ENCODE data around the gene RIIAD1.

Gene RIIAD1

DNA sequence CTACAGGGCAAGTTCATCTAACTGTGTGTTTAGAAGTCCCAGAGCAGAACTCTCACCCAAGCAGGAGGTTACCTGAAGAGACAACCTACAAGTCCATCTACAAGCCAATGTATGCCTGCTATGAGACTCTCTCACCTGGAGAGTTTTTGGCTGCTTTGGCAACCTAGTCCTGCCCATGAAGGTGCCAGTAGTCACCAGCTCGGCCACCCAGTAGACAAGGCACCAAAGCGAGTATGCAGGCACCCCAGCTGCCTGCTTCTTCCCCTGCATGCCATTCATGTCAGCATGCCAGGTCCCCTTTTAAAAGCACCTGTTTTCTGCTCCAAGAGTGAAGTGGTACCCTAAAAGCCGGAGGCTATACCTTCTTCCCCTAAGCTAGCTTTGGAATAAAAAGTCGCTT lies 20.2 kb downstream of the RIIAD1 start:
- ChIA-PET CTCF (no interaction called here), POLR2A (no interaction called here)

DNA sequence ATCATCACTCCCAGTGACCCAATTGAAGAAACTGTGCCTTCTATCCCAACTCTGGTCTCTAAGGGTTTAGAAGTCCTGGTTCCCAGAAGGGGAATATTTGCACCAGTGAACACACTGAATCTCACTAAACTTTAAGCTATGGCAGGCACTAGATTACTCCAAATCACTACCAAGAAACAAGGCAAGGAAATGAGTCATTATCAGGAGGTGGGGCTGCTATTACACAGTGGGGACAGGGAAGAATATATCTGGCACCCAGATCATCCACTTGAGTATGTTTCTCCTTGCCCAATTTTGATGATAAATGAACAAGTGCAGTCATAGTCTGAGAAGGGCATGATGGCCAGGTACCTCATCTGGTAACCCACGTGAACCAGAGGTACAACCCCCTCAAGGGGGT lies 35.0 kb downstream of the RIIAD1 start:
- Histone ChIP-seq H3K4me1 (ENCODE audit: control insufficient read depth, insufficient read depth, low read length) (no peaks in the 10 kb centered on the region), H3K36me3 (ENCODE audit: control insufficient read depth in 2 of 2, insufficient read depth in 1 of 2, low read length in 2 of 2) (peaks cover 16 to 64% of the 10 kb centered on the region in 2 experiments; a peak in 2 of 3 replicates), H3K4me3 (ENCODE audit: low read depth, low read length) (no peak overlapping the region), H3K9me3 (ENCODE audit: control insufficient read depth, insufficient read depth, low read depth, low read length) (no peaks in the 10 kb centered on the region), H3K27ac (ENCODE audit: extremely low read depth, low read depth, low read length) (no peak overlapping the region)
- CTCF ChIA-PET = interaction anchor here (0.6 to 1.4 kb wide), 2 partner anchors 81 to 162 kb away, joined by 3 read pairs; no protein-coding TSS in a partner anchor
- POLR2A ChIA-PET = no interaction called here
- no peak for TF ChIP-seq YY2 (tag by site-specific recombination; IDR thresholded peaks at IDR 0.05)
- TF ChIP-seq, protein P1, sequence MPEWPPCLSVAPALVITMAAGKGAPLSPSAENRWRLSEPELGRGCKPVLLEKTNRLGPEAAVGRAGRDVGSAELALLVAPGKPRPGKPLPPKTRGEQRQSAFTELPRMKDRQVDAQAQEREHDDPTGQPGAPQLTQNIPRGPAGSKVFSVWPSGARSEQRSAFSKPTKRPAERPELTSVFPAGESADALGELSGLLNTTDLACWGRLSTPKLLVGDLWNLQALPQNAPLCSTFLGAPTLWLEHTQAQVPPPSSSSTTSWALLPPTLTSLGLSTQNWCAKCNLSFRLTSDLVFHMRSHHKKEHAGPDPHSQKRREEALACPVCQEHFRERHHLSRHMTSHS (tag by site-specific recombination; IDR thresholded peaks at IDR 0.05) = no peak
- no peak for TF ChIP-seq ZNF596 (tag by site-specific recombination; IDR thresholded peaks at IDR 0.05)
- TF ChIP-seq ZNF677 (tag by site-specific recombination; IDR thresholded peaks at IDR 0.05) = no peak
- TF ChIP-seq ZBTB20 (tag by site-specific recombination; IDR thresholded peaks at IDR 0.05) = no peak
- TF ChIP-seq, protein P2, sequence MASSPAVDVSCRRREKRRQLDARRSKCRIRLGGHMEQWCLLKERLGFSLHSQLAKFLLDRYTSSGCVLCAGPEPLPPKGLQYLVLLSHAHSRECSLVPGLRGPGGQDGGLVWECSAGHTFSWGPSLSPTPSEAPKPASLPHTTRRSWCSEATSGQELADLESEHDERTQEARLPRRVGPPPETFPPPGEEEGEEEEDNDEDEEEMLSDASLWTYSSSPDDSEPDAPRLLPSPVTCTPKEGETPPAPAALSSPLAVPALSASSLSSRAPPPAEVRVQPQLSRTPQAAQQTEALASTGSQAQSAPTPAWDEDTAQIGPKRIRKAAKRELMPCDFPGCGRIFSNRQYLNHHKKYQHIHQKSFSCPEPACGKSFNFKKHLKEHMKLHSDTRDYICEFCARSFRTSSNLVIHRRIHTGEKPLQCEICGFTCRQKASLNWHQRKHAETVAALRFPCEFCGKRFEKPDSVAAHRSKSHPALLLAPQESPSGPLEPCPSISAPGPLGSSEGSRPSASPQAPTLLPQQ (tag by site-specific recombination; IDR thresholded peaks at IDR 0.05) = no peak
- TF ChIP-seq ZNF629 (tag by site-specific recombination; IDR thresholded peaks at IDR 0.05) = no peak

More for the DNA sequence above, 20.2 kb downstream of the RIIAD1 start:
- no peaks in the 10 kb centered on the region for H3K4me1 ChIP-seq (ENCODE audit: control insufficient read depth, insufficient read depth, low read length)
- no peaks in the 10 kb centered on the region for H3K36me3 ChIP-seq (ENCODE audit: control insufficient read depth in 2 of 2, insufficient read depth in 1 of 2, low read length in 2 of 2)
- no peak overlapping the region for H3K27ac ChIP-seq (ENCODE audit: extremely low read depth, low read depth, low read length)
- H3K9me3 ChIP-seq (ENCODE audit: control insufficient read depth, insufficient read depth, low read depth, low read length) = no peaks in the 10 kb centered on the region
- H3K4me3 ChIP-seq (ENCODE audit: low read depth, low read length) = no peak overlapping the region
- TF ChIP-seq, protein P3, sequence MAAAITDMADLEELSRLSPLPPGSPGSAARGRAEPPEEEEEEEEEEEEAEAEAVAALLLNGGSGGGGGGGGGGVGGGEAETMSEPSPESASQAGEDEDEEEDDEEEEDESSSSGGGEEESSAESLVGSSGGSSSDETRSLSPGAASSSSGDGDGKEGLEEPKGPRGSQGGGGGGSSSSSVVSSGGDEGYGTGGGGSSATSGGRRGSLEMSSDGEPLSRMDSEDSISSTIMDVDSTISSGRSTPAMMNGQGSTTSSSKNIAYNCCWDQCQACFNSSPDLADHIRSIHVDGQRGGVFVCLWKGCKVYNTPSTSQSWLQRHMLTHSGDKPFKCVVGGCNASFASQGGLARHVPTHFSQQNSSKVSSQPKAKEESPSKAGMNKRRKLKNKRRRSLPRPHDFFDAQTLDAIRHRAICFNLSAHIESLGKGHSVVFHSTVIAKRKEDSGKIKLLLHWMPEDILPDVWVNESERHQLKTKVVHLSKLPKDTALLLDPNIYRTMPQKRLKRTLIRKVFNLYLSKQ (tag by site-specific recombination; IDR thresholded peaks at IDR 0.05; ENCODE audit: borderline replicate concordance) = no peak

DNA sequence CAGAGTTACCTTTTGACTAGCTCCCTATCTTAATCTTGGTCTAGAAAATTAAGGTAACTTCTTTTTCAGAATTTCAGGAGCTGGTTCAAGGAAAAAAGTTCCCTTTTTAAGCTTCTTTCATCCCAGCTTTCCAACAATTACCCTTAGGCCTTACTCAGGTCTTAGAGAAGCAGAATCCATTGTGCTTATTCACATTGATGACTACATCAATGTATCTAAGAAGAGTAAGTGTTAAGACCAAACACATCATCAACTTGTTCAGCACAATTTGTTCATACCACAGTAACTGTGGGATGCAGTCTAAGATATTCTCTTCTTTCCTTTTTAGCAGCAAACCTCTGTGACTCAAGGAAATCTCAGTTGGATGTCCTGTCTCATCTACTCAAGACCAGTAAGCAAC lies 37.9 kb downstream of the RIIAD1 start:
- Histone ChIP-seq H3K36me3 (ENCODE audit: control insufficient read depth in 2 of 2, insufficient read depth in 1 of 2, low read length in 2 of 2) (peaks cover 20 to 74% of the 10 kb centered on the region in 2 experiments; a peak in 2 of 3 replicates), H3K4me3 (ENCODE audit: low read depth, low read length) (no peak overlapping the region), H3K27ac (ENCODE audit: extremely low read depth, low read depth, low read length) (no peak overlapping the region), H3K9me3 (ENCODE audit: control insufficient read depth, insufficient read depth, low read depth, low read length) (no peaks in the 10 kb centered on the region), H3K4me1 (ENCODE audit: control insufficient read depth, insufficient read depth, low read length) (no peaks in the 10 kb centered on the region)
- ChIA-PET POLR2A (interaction anchor here (0.7 kb wide), 1 partner anchor 363 kb away, joined by 7 read pairs; no protein-coding TSS in a partner anchor), CTCF (interaction anchor here (1.2 kb wide), 1 partner anchor 24 kb away, joined by 4 read pairs; no protein-coding TSS in a partner anchor)
- TF ChIP-seq, protein P4, sequence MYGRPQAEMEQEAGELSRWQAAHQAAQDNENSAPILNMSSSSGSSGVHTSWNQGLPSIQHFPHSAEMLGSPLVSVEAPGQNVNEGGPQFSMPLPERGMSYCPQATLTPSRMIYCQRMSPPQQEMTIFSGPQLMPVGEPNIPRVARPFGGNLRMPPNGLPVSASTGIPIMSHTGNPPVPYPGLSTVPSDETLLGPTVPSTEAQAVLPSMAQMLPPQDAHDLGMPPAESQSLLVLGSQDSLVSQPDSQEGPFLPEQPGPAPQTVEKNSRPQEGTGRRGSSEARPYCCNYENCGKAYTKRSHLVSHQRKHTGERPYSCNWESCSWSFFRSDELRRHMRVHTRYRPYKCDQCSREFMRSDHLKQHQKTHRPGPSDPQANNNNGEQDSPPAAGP (tag by site-specific recombination; IDR thresholded peaks at IDR 0.05) = no peak
- no peak for TF ChIP-seq PRDM1 (tag by site-specific recombination; IDR thresholded peaks at IDR 0.05)
- TF ChIP-seq, protein P5, sequence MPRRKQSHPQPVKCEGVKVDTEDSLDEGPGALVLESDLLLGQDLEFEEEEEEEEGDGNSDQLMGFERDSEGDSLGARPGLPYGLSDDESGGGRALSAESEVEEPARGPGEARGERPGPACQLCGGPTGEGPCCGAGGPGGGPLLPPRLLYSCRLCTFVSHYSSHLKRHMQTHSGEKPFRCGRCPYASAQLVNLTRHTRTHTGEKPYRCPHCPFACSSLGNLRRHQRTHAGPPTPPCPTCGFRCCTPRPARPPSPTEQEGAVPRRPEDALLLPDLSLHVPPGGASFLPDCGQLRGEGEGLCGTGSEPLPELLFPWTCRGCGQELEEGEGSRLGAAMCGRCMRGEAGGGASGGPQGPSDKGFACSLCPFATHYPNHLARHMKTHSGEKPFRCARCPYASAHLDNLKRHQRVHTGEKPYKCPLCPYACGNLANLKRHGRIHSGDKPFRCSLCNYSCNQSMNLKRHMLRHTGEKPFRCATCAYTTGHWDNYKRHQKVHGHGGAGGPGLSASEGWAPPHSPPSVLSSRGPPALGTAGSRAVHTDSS (tag by site-specific recombination; IDR thresholded peaks at IDR 0.05) = no peak
- TF ChIP-seq ZNF549 (tag by site-specific recombination; IDR thresholded peaks at IDR 0.05) = no peak
- TF ChIP-seq, protein P6, sequence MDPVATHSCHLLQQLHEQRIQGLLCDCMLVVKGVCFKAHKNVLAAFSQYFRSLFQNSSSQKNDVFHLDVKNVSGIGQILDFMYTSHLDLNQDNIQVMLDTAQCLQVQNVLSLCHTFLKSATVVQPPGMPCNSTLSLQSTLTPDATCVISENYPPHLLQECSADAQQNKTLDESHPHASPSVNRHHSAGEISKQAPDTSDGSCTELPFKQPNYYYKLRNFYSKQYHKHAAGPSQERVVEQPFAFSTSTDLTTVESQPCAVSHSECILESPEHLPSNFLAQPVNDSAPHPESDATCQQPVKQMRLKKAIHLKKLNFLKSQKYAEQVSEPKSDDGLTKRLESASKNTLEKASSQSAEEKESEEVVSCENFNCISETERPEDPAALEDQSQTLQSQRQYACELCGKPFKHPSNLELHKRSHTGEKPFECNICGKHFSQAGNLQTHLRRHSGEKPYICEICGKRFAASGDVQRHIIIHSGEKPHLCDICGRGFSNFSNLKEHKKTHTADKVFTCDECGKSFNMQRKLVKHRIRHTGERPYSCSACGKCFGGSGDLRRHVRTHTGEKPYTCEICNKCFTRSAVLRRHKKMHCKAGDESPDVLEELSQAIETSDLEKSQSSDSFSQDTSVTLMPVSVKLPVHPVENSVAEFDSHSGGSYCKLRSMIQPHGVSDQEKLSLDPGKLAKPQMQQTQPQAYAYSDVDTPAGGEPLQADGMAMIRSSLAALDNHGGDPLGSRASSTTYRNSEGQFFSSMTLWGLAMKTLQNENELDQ (tag by site-specific recombination; IDR thresholded peaks at IDR 0.05; ENCODE audit: low read depth) = no peak
- TF ChIP-seq WT1 (tag by site-specific recombination; IDR thresholded peaks at IDR 0.05) = no peak
- no peak for TF ChIP-seq KLF9 (tag by site-specific recombination; IDR thresholded peaks at IDR 0.05; ENCODE audit: low read depth)
- no peak for TF ChIP-seq ZNF133 (tag by site-specific recombination; IDR thresholded peaks at IDR 0.05)
- TF ChIP-seq FEZF1 (tag by site-specific recombination; IDR thresholded peaks at IDR 0.05) = no peak
- TF ChIP-seq, protein P7, sequence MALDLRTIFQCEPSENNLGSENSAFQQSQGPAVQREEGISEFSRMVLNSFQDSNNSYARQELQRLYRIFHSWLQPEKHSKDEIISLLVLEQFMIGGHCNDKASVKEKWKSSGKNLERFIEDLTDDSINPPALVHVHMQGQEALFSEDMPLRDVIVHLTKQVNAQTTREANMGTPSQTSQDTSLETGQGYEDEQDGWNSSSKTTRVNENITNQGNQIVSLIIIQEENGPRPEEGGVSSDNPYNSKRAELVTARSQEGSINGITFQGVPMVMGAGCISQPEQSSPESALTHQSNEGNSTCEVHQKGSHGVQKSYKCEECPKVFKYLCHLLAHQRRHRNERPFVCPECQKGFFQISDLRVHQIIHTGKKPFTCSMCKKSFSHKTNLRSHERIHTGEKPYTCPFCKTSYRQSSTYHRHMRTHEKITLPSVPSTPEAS (tag by site-specific recombination; IDR thresholded peaks at IDR 0.05) = no peak
- TF ChIP-seq ZNF302 (tag by site-specific recombination; IDR thresholded peaks at IDR 0.05; ENCODE audit: low read depth) = no peak
- no peak for TF ChIP-seq ZNF221 (tag by site-specific recombination; IDR thresholded peaks at IDR 0.05; ENCODE audit: borderline replicate concordance)
- no peak for TF ChIP-seq SP2 (tag by site-specific recombination; IDR thresholded peaks at IDR 0.05)
